GM21737 (cell line): Measurements from ENCODE around the gene RAB4B.
"Not testable (repeated sequence)": the region's sequence is repeated elsewhere in the genome, so short reads cannot be mapped to it uniquely, and the experiment has no call there.

Experiments
- ATAC-seq: cut with Tn5 transposase; IDR thresholded peaks from one replicate; pipeline ENCODE4 v1.9.1; 2021; ENCODE audit warnings: mild to moderate bottlenecking, moderate library complexity; ENCODE audit not compliant: unreplicated experiment

The RAB4B gene

DNA sequence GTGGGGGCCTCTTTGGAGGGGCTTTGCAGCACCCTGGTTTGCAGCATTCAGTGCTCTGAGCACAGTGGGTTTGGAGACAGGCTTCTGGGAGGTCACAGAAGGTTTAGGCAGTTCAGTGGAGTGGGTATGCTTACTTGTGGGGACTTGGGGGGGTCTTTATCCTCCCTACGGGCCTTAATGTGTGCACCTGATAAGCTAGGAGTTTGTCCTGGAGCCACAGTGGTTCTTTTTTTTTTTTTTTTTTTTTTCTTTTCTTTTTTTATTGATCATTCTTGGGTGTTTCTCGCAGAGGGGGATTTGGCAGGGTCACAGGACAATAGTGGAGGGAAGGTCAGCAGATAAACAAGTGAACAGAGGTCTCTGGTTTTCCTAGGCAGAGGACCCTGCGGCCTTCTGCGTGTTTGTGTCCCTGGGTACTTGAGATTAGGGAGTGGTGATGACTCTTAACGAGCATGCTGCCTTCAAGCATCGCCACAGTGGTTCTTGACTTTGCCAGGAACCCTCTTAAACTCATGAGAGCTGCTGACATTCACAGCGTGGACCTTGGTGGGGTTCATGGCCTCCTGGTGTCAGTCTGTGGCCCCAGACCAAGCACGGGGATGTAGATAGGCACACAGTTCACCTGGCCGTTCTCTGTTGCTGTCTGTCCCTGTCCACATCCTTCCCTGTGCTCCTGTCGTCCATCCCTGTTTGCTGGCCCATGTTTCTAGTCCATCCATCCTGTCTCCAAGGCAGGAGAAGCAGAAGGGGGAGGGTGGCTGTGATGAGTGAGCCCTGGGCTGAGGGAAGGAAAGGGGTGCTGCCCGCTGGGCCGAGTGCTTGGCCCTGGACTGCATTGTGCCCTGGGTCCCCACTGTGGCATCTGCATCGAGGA is 23.6 kb downstream of the RAB4B start:
- no peak for ATAC-seq

DNA sequence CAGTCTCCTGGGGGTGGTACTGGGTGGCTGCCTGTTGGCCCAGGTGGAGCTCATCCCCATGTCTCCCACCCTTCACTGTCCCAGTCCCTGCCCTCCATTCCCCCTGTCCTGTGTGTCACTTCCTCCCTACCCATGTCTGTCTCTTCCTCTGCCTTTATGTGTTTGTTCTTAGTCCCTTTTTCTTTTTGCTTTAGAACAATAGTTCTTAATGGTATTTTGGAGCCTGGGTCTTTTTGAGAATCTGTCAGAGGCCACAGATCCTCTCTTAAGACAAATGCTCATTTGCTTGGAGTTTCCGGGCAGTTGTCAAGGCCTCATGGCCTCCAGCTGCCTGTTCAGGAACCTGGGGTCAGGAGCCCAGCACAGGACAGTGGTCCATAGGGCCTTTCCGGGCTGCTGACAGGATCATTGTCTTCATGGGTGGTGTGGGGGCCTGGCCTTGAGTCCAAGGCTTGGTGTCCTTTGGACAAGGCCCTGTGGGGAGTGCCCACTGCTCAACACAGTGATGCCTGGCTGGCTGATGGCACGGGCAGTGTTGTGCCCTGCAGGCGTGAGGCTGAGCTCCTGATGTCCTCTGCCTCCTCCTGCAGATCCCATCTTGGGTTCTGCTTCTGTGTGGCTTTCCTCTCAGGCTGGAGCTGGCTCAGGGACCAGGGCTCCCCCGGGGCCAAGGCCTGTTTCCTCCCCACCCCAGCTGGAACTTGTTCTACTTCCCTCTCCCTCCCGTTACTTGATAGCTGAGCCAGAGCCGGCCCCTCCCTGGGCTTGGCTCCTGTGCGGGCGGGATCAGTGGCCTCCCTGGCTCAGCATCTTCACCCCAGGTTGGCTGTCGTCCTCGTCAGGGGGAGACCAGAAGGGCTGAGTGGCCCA is 24.5 kb downstream of the RAB4B start:
- ATAC-seq, result no peak

DNA sequence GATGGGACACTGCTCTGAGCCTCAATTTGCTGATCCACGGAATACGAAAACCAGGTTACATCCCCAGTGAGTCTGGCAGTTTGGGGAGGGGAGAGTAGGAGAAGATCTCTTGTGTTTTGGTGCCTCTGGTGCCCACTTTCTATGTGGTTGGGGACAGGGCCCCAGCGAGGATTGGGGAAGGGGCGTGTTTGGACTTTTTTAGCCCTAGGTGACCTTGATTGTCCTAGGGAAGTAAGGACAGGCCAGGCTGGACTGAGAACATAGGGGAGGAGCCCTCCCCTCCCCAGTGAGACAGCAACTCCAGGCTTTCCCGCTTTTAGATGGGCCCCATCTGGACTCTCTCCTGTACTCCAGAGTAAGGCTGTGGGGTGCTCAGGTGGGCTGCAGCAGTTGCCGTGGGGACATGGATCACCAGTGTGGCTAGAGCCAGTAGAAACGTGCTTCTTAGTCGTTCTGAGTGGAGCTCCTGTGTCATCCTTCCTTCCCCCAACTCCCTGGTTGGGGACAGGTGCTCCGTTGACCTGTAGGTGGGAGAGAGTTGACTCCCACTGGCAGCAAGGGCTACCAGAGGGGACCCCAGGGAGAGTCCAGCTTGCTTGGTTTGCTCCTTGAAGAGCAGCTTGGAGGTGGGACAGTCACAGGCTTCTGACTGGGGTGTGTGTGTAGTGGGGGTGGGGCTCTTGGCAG is 25.3 kb downstream of the RAB4B start:
- no peak for ATAC-seq

DNA sequence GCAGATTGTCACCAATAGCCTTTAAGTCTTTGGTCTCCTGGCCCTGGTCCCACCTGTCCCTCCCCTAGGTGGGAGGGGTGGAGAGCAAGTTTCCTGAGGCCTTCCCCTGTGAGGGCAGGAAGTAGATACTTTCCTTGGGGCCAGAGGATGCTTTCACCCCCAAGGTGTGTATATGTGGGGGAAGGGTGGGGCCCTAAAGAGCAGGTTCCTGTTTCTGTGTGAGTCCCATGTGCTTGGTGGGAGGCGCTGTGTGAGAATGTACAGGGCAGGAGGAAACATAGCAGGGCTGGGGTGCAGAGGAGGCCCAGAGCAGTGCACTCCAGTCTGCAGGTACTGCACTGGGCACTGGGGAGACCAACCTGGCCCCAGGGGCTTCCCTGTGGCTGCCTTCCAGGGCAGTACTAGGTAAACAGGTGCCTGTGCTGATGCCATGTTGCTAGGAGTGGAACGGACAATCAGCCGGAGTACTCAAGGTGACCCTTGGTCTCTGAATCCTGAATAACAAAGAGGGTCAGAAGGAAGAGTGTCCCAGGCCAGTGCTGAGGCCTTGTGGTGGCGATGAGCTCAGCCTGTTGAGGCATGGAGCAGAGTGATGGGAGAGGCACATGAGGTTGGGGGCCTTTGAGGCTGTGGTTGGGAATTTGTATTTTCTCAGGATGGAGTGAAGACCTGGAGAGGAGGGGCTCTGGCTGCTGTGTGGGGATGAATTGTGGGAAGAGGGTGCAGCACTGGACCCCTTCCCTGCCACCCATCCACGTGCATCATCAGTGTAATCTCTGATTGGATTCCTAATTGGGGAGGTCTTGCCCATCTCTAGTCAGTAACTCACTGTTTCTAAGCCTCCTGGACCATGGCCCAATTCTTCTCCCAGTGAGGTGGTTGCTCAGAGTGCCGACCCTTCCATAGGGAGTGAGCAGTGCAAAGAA is 26.1 kb downstream of the RAB4B start:
- no peak for ATAC-seq

DNA sequence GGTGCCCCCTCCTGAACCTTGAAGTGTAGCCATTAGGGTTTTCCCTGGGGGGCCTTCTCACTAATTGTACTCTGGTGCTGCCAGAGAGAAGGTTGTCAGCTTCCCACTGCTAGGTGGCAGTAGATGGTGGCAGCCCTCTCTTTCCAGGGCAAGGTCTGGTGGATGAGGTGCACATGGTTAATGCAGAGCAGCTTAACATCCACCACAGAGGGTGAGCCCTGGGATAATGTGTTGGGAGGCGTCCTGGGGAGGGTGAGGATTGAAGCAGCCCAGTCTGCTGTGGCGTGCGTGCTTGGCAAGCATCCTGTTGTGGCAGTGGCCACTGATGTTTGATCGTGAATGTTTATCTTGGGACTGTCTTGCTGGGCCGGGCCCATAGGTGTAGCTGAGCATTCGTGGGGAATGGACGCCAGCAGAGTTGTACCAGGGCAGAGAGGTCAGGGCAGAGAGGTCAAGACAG is 26.8 kb downstream of the RAB4B start:
- ATAC-seq, result no peak

DNA sequence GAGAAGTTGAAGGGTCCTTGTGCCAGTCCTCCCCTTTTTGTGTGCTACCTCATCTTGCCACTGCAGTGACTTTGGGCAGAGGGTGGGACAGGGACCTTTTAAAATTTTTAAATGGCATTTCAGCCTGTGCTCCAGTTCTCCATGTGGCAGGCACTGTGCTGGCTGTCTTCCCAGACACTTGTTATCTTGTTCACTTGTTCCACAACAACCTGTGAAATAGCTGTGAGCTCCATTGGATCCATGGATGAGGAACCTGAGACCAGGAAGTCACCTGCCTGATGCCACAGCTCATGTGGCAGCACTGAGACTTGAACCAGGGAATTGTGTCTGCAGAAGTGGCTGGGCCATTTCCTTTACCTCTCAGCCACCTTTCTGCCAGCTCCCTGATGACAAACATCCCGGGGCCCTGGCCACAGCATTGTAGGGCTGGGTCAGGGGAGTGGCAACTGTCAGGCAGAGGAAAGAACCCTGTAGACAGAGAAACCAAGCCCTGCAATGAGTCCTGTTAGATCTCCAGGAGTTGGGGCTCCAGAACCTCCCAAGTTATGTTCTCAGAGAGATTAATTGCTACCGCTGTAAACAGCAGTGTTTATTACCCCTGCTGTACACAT is 27.3 kb downstream of the RAB4B start:
- ATAC-seq, result no peak

DNA sequence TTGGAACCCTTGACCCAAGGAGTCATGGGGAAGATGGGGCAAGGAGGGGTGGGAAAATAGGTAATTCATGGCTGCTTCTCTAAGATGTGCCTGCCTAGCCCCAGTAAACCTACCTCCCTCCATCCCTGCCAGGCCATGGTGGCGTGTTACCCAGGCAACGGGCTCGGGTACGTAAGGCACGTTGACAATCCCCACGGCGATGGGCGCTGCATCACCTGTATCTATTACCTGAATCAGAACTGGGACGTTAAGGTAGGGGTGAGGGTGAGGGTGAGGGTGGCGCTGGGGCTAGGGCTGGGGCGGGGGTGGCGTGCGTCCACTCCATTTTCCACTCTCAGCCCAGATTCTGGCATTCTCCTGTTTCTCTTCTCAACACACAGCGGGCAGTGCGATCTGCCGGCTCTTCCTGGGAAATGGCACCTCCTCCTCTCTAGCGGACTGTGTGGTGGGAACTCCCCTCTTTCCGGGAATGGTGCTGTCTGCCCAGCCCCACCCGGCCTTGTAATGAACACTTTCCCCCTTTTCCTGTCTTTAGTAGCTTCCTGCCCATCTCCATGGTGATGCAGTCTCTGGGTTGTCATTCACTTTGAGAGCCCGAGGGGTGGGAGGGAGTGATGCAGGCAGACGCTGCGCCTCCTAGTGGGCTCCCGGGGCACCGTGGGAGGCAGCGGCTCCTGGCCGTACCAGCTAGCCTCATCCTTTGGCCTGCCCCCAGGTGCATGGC is 28.5 kb downstream of the RAB4B start:
- ATAC-seq, result no peak

DNA sequence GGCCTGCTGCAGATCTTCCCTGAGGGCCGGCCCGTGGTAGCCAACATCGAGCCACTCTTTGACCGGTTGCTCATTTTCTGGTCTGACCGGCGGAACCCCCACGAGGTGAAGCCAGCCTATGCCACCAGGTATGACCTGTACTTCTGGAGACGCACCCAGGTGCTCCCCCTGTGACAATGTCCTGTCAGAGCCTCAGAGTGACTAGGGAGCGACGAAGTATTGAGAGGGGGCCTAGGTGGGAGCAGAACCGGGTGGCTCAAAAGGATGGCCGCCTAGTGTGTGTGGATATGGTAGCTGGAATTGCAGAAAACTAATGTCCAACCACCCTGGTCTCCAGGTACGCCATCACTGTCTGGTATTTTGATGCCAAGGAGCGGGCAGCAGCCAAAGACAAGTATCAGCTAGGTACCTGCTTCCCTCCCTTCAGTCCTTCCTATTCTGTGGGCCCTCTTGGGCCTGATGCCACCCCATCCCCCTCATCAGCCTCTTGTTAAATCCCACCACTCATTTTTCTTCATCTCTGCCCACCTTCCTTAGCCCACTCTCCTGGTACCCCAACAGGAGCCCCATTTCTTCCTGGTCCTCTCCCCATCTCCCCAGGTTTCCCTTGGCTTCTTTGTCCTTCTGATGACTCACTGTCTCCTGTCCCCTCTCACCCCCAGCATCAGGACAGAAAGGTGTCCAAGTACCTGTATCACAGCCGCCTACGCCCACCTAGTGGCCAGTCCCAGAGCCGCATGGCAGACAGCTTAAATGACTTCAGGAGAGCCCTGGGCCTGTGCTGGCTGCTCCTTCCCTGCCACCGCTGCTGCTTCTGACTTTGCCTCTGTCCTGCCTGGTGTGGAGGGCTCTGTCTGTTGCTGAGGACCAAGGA is 29.3 kb downstream of the RAB4B start:
- ATAC-seq, result no peak

DNA sequence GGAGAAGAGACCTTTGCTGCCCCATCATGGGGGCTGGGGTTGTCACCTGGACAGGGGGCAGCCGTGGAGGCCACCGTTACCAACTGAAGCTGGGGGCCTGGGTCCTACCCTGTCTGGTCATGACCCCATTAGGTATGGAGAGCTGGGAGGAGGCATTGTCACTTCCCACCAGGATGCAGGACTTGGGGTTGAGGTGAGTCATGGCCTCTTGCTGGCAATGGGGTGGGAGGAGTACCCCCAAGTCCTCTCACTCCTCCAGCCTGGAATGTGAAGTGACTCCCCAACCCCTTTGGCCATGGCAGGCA is 29.9 kb downstream of the RAB4B start:
- no peak for ATAC-seq

DNA sequence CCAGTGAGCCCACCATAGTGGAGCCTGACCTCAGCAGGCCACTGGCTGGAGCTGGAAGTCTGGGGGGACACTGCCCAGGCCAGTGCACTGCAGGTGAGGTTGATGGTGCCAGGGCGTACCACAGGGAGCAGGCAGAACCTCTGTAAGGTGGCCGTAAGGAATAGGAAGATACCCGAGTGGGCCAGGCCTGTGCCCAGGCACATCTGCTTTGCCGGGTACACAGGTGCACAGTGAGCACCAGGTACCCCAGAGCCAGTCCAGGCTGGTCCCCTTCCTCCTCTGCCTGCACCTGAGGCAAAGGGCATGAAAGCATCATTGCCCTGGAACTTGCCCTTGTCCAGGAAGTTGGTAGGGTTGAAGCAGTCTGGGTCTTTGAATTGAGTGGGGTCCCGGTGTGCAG is 30.4 kb downstream of the RAB4B start:
- ATAC-seq, result no peak

DNA sequence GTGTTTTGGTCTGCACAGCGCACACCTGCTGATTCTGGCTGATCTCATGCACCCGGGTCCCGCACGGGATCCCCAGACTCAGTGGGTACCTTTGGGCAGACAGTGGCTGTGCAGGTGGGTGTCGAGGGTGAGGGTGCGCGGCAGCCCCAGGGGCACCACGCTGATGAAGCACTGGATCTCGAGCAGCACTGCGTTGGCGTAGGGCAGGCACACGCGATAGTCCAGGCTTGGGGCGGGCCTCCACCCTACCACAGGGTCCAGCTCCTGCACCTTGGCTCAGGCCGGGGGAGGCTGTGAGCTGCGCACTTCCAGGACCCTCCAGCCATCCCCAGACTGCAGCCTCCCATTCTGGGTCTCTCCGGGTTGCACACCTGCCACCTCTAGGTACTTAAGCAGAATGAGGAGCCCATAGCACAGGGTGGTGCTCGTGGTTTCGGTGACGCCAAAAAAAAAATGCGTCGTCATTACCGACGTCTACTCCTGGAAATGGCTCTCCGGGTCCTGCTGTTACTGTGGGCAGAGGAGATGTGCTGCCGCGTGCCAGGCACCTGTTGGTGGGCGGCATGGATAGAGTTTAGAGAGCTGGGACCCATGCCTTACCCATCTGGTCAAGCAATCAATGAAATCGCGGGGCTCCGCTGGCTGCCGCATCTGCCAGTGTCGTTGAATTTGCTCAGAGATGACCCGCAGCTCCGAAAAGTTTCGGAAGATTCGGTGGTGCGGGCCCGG is 31.5 kb downstream of the RAB4B start:
- ATAC-seq, result no peak

DNA sequence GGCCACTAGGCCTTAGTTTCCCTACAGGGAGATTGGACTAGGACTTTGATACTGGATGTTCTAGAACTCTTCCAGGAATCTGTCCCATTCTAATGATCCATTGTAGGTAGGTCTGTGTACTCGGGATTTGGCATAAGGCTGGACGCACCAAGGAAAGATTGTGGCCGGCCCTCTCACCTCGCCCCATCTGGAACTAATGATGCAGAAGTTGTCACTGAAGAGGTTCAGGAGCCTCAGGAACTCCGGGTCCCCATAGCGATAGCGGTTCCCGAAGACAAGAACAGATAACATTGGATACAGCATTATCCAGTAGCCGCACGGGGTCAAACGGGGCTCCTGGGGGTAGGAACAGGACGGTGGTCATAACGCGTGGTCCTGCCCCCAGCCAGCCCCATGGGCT is 32.1 kb downstream of the RAB4B start:
- no peak for ATAC-seq

DNA sequence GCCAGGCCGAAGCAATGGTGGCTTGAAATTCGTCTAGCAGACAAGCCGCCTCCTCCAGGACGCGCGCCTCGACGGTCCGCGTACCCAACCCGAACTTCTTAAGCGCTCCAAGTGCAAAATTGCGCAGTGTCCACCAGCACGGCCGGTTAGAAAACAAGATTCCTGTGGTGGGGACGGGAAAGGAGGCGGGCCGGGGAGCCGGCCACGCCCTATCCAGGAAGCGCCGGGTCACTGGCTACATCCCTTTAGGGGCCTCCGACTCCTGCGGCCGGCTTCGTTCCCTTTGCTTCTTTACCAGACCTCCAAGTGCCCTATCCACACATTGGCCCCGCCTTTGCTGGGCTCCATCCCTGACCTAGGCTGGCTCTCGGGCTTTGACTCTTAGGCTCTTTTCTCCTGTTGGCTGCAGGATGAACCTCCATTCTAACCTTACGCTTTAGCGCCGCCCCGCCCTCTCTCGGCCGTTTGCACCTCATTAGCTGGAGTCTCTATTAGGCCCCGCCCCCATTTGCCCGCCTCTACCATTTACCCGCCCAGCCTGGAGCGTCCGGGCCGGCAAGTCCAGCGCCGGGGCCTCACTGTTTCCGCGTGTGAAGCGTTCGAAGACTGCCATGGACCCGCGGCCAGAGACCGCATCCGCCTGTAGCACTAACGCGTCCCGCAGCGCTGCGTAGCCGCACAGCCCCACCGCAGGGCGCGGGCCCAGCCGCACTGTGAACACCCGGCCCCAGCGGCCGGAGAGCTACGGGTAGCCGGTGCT is 32.8 kb downstream of the RAB4B start:
- peak; percentile 49 for ATAC-seq

DNA sequence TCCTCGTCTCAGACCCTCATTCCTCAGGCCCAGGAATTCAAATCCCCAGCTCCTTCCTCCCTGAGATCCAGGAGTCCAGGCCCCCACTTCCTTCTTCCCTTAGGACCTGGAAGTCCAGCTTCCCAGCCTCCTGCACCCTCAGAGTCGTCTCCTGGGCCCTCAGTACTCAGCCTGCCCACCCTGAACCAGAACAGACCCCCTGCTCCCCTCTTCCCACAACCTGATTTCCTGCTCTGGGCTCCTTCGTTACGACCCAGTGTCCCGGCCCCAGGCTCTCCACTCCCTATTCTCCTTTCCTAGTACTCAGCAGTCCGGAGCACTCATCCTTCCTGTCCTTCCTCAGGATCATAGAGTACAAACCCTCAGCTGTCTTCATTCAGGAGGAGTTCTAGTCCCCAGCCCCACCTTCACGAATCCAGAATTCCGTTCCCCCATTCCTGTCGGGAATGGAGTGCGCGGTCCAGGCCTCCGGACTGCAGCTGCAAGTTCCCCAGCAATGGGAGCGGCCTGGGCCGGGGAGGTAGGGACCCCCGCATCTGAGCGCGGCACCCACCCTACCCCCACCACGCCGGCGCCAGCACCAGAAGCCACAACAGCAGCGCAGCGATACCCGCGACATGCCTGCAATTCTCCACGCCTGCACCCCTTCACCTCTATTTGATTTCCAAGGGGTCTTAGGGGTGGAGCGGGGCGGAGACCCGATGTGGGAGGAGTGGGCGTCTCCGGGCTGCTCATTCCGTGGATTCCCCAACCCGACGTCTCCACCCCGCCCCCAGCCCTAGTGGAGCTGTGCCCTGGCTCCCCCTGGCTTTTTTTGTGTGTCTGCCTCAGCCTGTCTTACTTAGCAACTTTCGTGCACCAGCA is 33.7 kb downstream of the RAB4B start:
- no peak for ATAC-seq

DNA sequence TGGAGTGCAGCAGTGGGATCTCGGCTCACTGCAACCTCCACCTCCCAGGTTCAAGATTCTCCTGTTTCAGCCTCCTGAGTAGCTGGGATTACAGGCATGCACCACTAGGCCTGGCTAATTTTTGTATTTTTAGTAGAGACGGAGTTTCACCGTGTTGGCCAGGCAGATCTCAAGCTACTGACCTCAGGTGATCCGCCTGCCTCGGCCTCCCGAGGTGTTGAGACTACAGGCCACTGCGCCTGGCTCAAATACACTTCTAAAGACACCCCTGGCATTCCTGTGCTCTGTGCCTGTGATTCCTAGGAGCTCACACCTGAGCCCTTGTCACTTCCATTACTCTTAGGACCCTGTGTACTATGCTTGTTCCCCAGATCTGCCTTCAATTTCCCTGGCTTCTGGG is 34.5 kb downstream of the RAB4B start:
- not testable (repeated sequence) for ATAC-seq

DNA sequence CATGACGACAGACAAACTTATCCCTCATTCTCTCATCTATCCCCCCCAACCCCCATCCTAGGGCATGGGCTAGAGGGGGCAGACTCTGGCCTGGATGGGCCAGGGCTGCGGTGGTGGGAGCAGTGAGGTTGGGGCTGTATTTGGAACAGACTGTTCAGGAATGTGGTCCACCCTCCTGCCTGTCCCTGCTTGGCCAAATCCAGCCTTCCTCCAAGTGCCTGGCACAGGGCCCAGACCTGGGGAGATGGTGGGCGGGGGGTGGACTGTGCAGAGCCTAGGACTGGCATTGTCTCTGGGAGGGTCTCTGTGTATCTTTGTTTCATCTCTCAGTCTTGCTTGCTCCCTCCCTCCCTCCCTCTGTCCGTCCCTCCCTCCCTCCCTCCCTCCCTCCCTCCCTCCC is 35.1 kb downstream of the RAB4B start:
- ATAC-seq, result no peak
